ENCODE measurements around the gene RPL23. TPM values are rescaled to one million over a fixed set of nuclear protein-coding genes. Genes with fewer than 3 reads are reported as not detected.

Gene RPL23
- total and polyA plus RNA-seq, 9 of the 15 experiments (the other 6 are each of a cell fraction or from before 2014, with no cell fraction given) = 1,745 to 3,667 (median 3,096) TPM

DNA sequence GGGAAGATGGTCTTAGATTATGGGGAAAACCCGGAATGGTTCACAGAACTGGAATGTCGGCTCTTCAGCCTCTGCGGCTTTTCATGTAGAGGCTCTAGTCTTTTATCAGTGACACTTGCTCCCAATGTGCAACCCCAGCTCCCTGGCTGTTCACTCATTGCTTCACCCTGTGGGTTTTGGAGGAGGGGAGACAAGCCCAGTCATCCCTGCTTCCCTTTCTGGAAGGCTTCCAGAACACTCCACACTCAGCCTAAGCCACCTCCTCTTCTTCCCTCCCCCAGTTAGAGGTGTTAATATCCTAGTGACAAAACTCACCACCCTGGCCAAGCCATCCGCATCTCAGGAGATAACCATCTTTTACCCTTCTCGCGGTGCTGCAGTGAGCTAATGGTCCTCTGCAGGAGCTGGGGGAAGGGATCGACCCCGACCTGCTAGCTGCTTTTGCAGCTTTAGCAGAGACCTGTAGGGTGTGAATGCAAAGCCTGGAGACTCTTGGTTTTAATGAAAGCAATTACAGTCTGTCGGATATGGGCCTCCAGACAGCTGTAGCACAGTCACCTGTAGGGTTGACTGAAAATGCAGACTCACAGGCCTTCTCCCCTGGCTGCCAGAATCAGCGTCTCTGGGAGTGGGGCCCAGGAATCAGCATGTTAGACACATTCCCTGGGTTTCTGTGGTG lies 47.6 kb upstream of the RPL23 start (continued):
- no peak for TF ChIP-seq GATAD2A (IDR thresholded peaks at IDR 0.05)
- no peak for TF ChIP-seq TRIM28 (IDR thresholded peaks at IDR 0.05)
- no peak for TF ChIP-seq HMG20B (CRISPR knock-in tag; IDR thresholded peaks at IDR 0.05)
- TF ChIP-seq KDM2B (CRISPR knock-in tag; IDR thresholded peaks at IDR 0.05) = no peak
- no peak for TF ChIP-seq YBX1 (IDR thresholded peaks at IDR 0.05)
- no peak for TF ChIP-seq THRA (IDR thresholded peaks at IDR 0.05)
- peak; percentile 71 for TF ChIP-seq LEF1 (IDR thresholded peaks at IDR 0.05)
- TF ChIP-seq, protein P1, sequence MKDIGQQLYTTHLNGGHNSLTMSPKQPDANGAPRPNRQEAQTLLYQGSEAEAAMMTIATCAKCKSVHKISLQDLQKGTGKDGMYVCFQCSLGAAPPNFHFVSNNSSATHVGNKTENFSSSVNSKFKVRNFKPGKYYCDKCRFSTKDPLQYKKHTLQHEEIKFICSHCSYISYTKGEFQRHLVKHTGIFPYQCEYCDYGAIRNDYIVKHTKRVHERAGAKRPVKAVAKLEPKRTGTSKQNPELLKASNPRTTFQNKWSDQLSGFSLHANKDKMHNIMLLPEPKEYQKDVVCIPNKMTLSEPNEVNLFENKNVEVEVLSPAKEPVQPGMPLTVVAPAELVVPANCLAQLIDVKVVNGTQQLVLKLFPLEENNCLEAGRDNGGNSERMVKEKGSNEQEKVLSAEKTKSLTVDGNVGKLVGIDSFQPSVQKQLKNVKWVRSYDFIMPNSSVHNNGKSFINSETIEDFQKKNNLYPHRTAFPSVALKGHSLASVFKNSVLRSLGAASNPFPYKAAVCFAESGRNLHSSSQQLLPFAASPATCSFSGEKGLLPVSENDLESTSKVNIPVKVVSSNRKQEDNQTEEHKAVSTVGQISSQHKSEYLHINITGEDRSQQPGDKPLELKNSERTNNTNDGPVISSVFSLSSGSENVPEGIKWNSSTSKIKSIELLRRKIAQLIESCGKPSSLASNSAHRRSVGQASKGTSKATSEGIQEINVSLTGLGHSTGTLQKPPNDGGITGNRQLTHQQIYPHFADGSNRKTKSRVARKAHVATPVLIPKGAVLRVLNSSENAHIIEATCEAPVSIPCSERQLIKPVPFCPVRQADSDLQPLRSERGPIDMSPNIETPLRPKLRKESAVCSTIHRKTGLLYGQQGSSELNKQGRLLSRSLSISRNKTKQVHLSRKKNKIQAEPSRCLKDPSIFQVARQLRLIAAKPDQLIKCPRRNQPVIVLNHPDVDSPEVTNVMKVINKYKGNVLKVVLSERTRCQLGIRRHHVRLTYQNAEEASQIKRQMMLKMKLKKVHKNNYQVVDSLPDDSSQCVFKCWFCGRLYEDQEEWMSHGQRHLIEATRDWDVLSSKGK (CRISPR knock-in tag; IDR thresholded peaks at IDR 0.05) = no peak
- TF ChIP-seq FOXM1 (IDR thresholded peaks at IDR 0.05; ENCODE audit: low read depth) = 0 out of 2 replicates have a peak, but pooled peaks have one; percentile 44
- TF ChIP-seq FOXM1 (CRISPR knock-in tag; IDR thresholded peaks at IDR 0.05; ENCODE audit: low read depth) = no peak
- no peak for TF ChIP-seq NFIX (CRISPR knock-in tag; IDR thresholded peaks at IDR 0.05; ENCODE audit: low read depth)
- TF ChIP-seq BDP1 (IDR thresholded peaks at IDR 0.05; ENCODE audit: insufficient read depth, insufficient read length) = no peak
- TF ChIP-seq RBFOX2 (IDR thresholded peaks at IDR 0.05; ENCODE audit: low read depth, low read length) = no peak
- no peak for TF ChIP-seq POLR2H (tag; IDR thresholded peaks at IDR 0.05; ENCODE audit: low read depth)
- no peak for TF ChIP-seq POLR3A (IDR thresholded peaks at IDR 0.05; ENCODE audit: borderline replicate concordance, extremely low read depth, insufficient read depth, insufficient read length)
- no peak for TF ChIP-seq ZNF121 (CRISPR knock-in tag; conservative IDR thresholded peaks at IDR 0.05)
- TF ChIP-seq, protein P2, sequence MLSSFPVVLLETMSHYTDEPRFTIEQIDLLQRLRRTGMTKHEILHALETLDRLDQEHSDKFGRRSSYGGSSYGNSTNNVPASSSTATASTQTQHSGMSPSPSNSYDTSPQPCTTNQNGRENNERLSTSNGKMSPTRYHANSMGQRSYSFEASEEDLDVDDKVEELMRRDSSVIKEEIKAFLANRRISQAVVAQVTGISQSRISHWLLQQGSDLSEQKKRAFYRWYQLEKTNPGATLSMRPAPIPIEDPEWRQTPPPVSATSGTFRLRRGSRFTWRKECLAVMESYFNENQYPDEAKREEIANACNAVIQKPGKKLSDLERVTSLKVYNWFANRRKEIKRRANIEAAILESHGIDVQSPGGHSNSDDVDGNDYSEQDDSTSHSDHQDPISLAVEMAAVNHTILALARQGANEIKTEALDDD (IDR thresholded peaks at IDR 0.05) = peak; percentile 86
- peak; percentile 52; the same call in 1 of the 2 replicates for TF ChIP-seq TCF3 (CRISPR knock-in tag; IDR thresholded peaks at IDR 0.05)
- no peak for TF ChIP-seq TEAD1 (CRISPR knock-in tag; IDR thresholded peaks at IDR 0.05)
- TF ChIP-seq PATZ1 (CRISPR knock-in tag; IDR thresholded peaks at IDR 0.05; ENCODE audit: borderline replicate concordance) = no peak
- TF ChIP-seq RUNX1 (IDR thresholded peaks at IDR 0.05; ENCODE audit: low read depth) = no peak
- no peak for TF ChIP-seq NR1H2 (CRISPR knock-in tag; IDR thresholded peaks at IDR 0.05)
- no peak for TF ChIP-seq ZNF3 (CRISPR knock-in tag; IDR thresholded peaks at IDR 0.05)
